Small intestine (tissue), 7 donors: ENCODE measurements around the gene DNAH12. TPM values are rescaled to one million over a fixed set of nuclear protein-coding genes. Genes with fewer than 3 reads are reported as not detected.
"Not testable (repeated sequence)": the region's sequence is repeated elsewhere in the genome, so short reads cannot be mapped to it uniquely, and the experiment has no call there.

ENCODE experiments used
- DNase-seq, 2 donors: peaks; one replicate each; pipeline versions ENCODE4 v3.0.0 to v3.0.0-alpha.2; 2013
- FAIRE-seq: peaks from 2 replicates; lab custom pipeline; 2012; peaks lifted over from hg19 to GRCh38; lab: Jason Lieb, UNC
- H3K27ac ChIP-seq, 3 donors: one replicate each; pipeline ENCODE4 v1.5.1; 2013; ENCODE audit warnings: low read length in 2 of 3, mild to moderate bottlenecking in 2 of 3, control low read depth in 1 of 3, inconsistent platforms in 1 of 3, low read depth in 1 of 3, moderate library complexity in 1 of 3
- H3K27me3 ChIP-seq, 3 donors: one replicate each; pipeline ENCODE4 v1.6.1; 2013; ENCODE audit warnings: low read length in 3 of 3, inconsistent platforms in 1 of 3; ENCODE audit not compliant: control insufficient read depth in 3 of 3, insufficient read depth in 3 of 3
- H3K36me3 ChIP-seq, 3 donors: one replicate each; pipeline ENCODE4 v1.6.1; 2013; ENCODE audit warnings: low read length in 3 of 3, inconsistent platforms in 1 of 3, low read depth in 1 of 3, mild to moderate bottlenecking in 1 of 3, moderate library complexity in 1 of 3; ENCODE audit not compliant: control insufficient read depth in 3 of 3, insufficient read depth in 2 of 3
- H3K4me1 ChIP-seq, 3 donors: one replicate each; pipeline ENCODE4 v1.6.1; 2013; ENCODE audit warnings: low read length in 2 of 3, inconsistent platforms in 1 of 3, low read depth in 1 of 3, mild to moderate bottlenecking in 1 of 3, moderate library complexity in 1 of 3; ENCODE audit not compliant: control insufficient read depth in 3 of 3, insufficient read depth in 2 of 3
- H3K4me3 ChIP-seq, 3 donors: one replicate each; pipeline ENCODE4 v1.5.1; 2013; ENCODE audit warnings: low read length in 3 of 3, control low read depth in 1 of 3, inconsistent platforms in 1 of 3, low read depth in 1 of 3, mild to moderate bottlenecking in 1 of 3, moderate library complexity in 1 of 3
- H3K9me3 ChIP-seq, 2 donors: one replicate each; pipeline ENCODE4 v1.6.1; 2013; ENCODE audit warnings: low read depth in 1 of 2, low read length in 1 of 2; ENCODE audit not compliant: control insufficient read depth in 2 of 2, insufficient read depth in 1 of 2
- WGBS, 3 donors: extraction: QIAGEN DNeasy Blood & Tissue Kit; methylation state at CpG; one replicate each; pipeline ENCODE4 v1.1.7; 2013; 5-methylcytosine and 5-hydroxymethylcytosine counted together
- polyA plus RNA-seq, 4 donors: library from polyadenylated mRNA; stranded (reverse) in 3 of 4; unstranded in 1 of 4; fragments of 200-250 nt in 3 of 4; fragments of 120-200 nt in 1 of 4; gene quantifications; one replicate each; pipeline versions ENCODE4 v1.2.1 to v1.2.3, GENCODE V29; 2013
- donor health status: healthy with polysubstance abuse.
- donor health status: control.
- donor health status: control.
- donor health status: Bipolar disorder and iron deficiency.
- donor health status: healthy.

DNAH12 gene
- polyA plus RNA-seq, 4 donors = 0.10 to 2.1 TPM; not detected in 2

- no peak for DNase-seq
- no peaks in the 10 kb centered on the region for H3K36me3 ChIP-seq
- H3K27me3 ChIP-seq = no peaks in the 10 kb centered on the region
- FAIRE-seq = no peak
- no peaks in the 10 kb centered on the region for H3K9me3 ChIP-seq
- 81 to 88% (median 85%) methylated on average over 4 of the region's 4 CpGs for WGBS, 3 donors
- H3K4me1 ChIP-seq = no peaks in the 10 kb centered on the region
- H3K27ac ChIP-seq = no peak overlapping the region
- no peak overlapping the region for H3K4me3 ChIP-seq
Measured at GRCh38 chr3:57386307-57386706, 157.8 kb downstream of the DNAH12 start.

GRCh38 chr3:57385498-57385897 lies 158.6 kb downstream of the DNAH12 start:
- Histone ChIP-seq H3K27me3 (no peaks in the 10 kb centered on the region), H3K4me1 (no peaks in the 10 kb centered on the region), H3K36me3 (no peaks in the 10 kb centered on the region), H3K4me3 (no peak overlapping the region), H3K9me3 (no peaks in the 10 kb centered on the region), H3K27ac (no peak overlapping the region)
- FAIRE-seq (no peak), DNase-seq (no peak)
- 78 to 82% (median 80%) methylated on average over 5 of the region's 5 CpGs for WGBS, 3 donors

- Histone ChIP-seq H3K9me3 (no peaks in the 10 kb centered on the region), H3K27ac (no peak overlapping the region), H3K27me3 (no peaks in the 10 kb centered on the region), H3K4me1 (no peaks in the 10 kb centered on the region), H3K36me3 (no peaks in the 10 kb centered on the region), H3K4me3 (no peak overlapping the region)
- 91 to 97% (median 95%) methylated on average over 2 of the region's 2 CpGs for WGBS, 3 donors
- no peak for DNase-seq
- FAIRE-seq = no peak
Measured at GRCh38 chr3:57383838-57384237, 160.3 kb downstream of the DNAH12 start.

DNA sequence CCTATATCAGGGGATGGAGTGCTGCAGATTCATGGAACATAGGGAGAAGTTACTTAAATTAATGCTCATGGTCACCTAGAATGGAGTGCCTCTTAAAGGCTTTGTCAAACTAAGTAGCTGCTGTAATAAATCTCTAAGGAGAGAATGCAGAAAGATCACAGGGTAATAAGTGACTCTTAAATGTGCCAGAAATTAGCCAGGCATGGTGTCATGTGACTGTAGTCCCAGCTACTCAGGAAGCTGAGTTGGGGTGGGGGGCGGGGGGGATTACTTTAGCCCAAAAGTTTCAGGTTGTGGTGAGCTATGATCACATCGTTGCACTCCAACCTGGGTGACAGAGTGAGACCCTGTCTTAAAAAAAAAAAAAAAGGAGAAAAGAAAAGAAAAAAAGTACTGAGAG lies 160.7 kb downstream of the DNAH12 start:
- DNase-seq (no peak), FAIRE-seq (no peak)
- 60 to 66% (median 60%) methylated on average over 2 of the region's 2 CpGs for WGBS, 3 donors
- no peaks in the 10 kb centered on the region for H3K9me3 ChIP-seq
- no peak overlapping the region for H3K27ac ChIP-seq
- H3K4me3 ChIP-seq = no peak overlapping the region
- H3K27me3 ChIP-seq = no peaks in the 10 kb centered on the region
- H3K4me1 ChIP-seq = no peaks in the 10 kb centered on the region
- H3K36me3 ChIP-seq = no peaks in the 10 kb centered on the region

GRCh38 chr3:57382933-57383332 lies 161.2 kb downstream of the DNAH12 start:
- DNase-seq (no peak), FAIRE-seq (no peak)
- Histone ChIP-seq H3K9me3 (no peaks in the 10 kb centered on the region), H3K36me3 (no peaks in the 10 kb centered on the region), H3K27ac (no peak overlapping the region), H3K4me1 (no peaks in the 10 kb centered on the region), H3K27me3 (no peaks in the 10 kb centered on the region), H3K4me3 (no peak overlapping the region)
- WGBS, 3 donors = 45 to 62% (median 55%) methylated on average over 2 of the region's 2 CpGs

GRCh38 chr3:57370341-57370740 lies 173.8 kb downstream of the DNAH12 start:
- Histone ChIP-seq H3K9me3 (peaks cover 0 to 2% of the 10 kb centered on the region in 2 donors), H3K27ac (no peak overlapping the region), H3K27me3 (no peaks in the 10 kb centered on the region), H3K4me1 (no peaks in the 10 kb centered on the region), H3K36me3 (no peaks in the 10 kb centered on the region), H3K4me3 (no peak overlapping the region)
- no peak for DNase-seq
- WGBS, 3 donors = 50 to 79% (median 63%) methylated on average over 1 of the region's 1 CpG
- no peak for FAIRE-seq

GRCh38 chr3:57365089-57365488 lies 179.1 kb downstream of the DNAH12 start:
- 81 to 90% (median 86%) methylated on average over 2 of the region's 2 CpGs for WGBS, 3 donors
- H3K36me3 ChIP-seq, FAIRE-seq: not testable (repeated sequence)

DNA sequence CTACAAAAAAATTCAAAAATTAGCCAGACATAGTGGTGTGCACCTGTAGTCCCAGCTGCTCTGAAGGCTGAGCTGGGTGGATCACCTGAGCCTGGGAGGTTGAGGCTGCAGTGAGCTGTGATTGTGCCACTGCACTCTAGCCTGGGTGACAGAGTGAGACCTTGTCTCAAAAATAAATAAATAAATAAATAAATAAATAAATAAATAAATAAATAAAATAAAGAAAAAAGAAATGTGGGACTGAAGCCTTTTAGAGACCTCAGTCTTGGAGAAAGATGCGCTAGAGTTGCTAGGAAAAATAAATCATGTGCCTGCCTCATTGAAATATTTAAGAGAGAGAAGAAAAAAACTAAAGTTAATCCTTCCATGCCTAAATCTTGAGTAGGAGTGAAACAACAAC lies 187.9 kb downstream of the DNAH12 start:
- 93 to 100% (median 94%) methylated on average over 1 of the region's 1 CpG for WGBS, 3 donors
- H3K4me1 ChIP-seq, H3K27me3 ChIP-seq, H3K9me3 ChIP-seq, H3K27ac ChIP-seq, DNase-seq, FAIRE-seq, H3K4me3 ChIP-seq, H3K36me3 ChIP-seq: not testable (repeated sequence)

More at GRCh38 chr3:57365089-57365488, 179.1 kb downstream of the DNAH12 start:
- not testable (repeated sequence) for H3K27ac ChIP-seq, H3K27me3 ChIP-seq, H3K4me1 ChIP-seq, H3K4me3 ChIP-seq, H3K9me3 ChIP-seq, DNase-seq

- H3K27me3 ChIP-seq = no peaks in the 10 kb centered on the region
- H3K27ac ChIP-seq = no peak overlapping the region
- FAIRE-seq = no peak
- H3K36me3 ChIP-seq = no peaks in the 10 kb centered on the region
- no peak overlapping the region for H3K4me3 ChIP-seq
- WGBS, 3 donors = 72 to 97% (median 90%) methylated on average over 1 of the region's 1 CpG
- H3K4me1 ChIP-seq = no peaks in the 10 kb centered on the region
- H3K9me3 ChIP-seq = no peaks in the 10 kb centered on the region
- no peak for DNase-seq
Measured at GRCh38 chr3:57354768-57355167, 189.4 kb downstream of the DNAH12 start.
